ENCODE data around the gene BRF1.

DNA sequence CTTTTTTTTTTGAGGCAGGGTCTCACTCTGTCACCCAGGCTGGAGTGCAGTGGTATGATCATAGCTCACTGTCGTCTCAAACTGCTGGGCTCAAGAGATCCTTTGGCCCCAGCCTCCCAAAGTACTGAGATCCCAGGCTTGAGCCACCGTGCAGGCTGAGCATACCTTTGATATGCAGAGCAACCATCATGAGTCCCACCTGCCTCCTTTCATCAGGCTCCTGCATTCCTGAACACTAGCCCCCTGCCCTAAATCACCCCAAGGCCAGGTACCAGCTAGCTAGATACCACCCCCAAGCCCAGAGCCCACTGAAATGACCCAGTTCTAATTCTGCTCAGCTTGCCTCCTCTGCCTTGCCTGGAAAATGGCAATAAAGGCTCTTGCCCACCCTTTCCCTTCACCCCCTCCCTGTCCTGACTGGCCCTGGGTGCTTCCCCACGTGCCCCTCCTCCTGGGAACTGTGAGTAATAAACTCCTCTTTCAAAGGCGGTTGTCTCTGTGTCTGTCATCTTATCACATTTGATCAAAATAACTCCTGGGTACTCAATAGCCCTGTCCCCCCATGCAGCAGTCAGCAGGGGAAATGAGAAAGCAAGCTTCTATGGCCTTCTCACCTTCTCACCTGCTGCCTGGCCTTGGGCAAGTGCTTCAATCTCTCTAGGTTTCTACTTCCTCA lies 6.4 kb upstream of the BRF1 start:
- TF ChIP-seq CTCF (IDR thresholded peaks at IDR 0.05) (no peak), POLR2A (IDR thresholded peaks at IDR 0.05) (no peak)

All from ovary (tissue), 3 donors.